MM.1S (cell line): ENCODE measurements around the gene IARS1.

Experiments
- DNase-seq: peaks from one replicate; pipeline ENCODE4 v3.0.0-alpha.2; 2015
- H2AFZ ChIP-seq: fragments of 300-600 bp; sonication (generic); 2 replicates; pipeline ENCODE4 v1.6.0; 2016; ENCODE audit warnings: antibody characterized with exemption, low read length
- H3F3A ChIP-seq: fragments of 300-600 bp; sonication (generic); 2 replicates; pipeline ENCODE4 v1.6.1; 2016; ENCODE audit warnings: mild to moderate bottlenecking, antibody characterized with exemption, low read length, moderate library complexity, mixed read lengths; ENCODE audit not compliant: insufficient read depth
- H3K27ac ChIP-seq: fragments of 300-600 bp; sonication (generic); 2 replicates; pipeline ENCODE4 v1.5.1; 2016; ENCODE audit warnings: mild to moderate bottlenecking, low read length
- H3K27me3 ChIP-seq: fragments of 300-600 bp; sonication (generic); replicated peaks from 2 replicates; pipeline ENCODE4 v1.6.0; 2016; ENCODE audit warnings: low read length; ENCODE audit not compliant: insufficient read depth
- H3K36me3 ChIP-seq: fragments of 300-600 bp; sonication (generic); replicated peaks from 2 replicates; pipeline ENCODE4 v1.6.1; 2016; ENCODE audit warnings: mild to moderate bottlenecking, low read length, mixed read lengths; ENCODE audit not compliant: insufficient read depth
- H3K4me1 ChIP-seq: fragments of 300-600 bp; sonication (generic); 2 replicates; pipeline ENCODE4 v1.6.1; 2016; ENCODE audit warnings: low read length, mixed read lengths
- H3K4me2 ChIP-seq: fragments of 300-600 bp; sonication (generic); 2 replicates; pipeline ENCODE4 v1.6.0; 2016; ENCODE audit warnings: low read depth, low read length
- H3K4me3 ChIP-seq: fragments of 300-600 bp; sonication (generic); 2 replicates; pipeline ENCODE4 v1.5.1; 2016; ENCODE audit warnings: low read length, mixed read lengths
- H3K79me2 ChIP-seq: fragments of 300-600 bp; sonication (generic); 2 replicates; pipeline ENCODE4 v1.6.1; 2016; ENCODE audit warnings: mixed run types, low read length, mixed read lengths
- H3K9ac ChIP-seq: fragments of 300-600 bp; sonication (generic); 2 replicates; pipeline ENCODE4 v1.6.1; 2016; ENCODE audit warnings: low read length, mixed read lengths
- H3K9me2 ChIP-seq: fragments of 300-600 bp; sonication (generic); replicated peaks from 2 replicates; pipeline ENCODE4 v1.6.1; 2016; ENCODE audit warnings: mild to moderate bottlenecking, low read length, mixed read lengths; ENCODE audit not compliant: insufficient read depth
- H3K9me3 ChIP-seq: fragments of 300-600 bp; sonication (generic); replicated peaks from 2 replicates; pipeline ENCODE4 v1.6.1; 2016; ENCODE audit warnings: mild to moderate bottlenecking, low read length, mixed read lengths; ENCODE audit not compliant: insufficient read depth
- H4K20me1 ChIP-seq: fragments of 300-600 bp; sonication (generic); 2 replicates; pipeline ENCODE4 v1.6.1; 2016; ENCODE audit warnings: mild to moderate bottlenecking, low read length, moderate library complexity, mixed read lengths; ENCODE audit not compliant: insufficient read depth
- CTCF ChIP-seq: fragments of 300-600 bp; sonication (generic); IDR thresholded peaks from 2 replicates; pipeline ENCODE4 v1.5.1; 2016; ENCODE audit warnings: antibody characterized with exemption, low read length, mixed read lengths
- EZH2 ChIP-seq: fragments of 300-600 bp; sonication (generic); optimal IDR thresholded peaks from 2 replicates; pipeline ENCODE3; 2017; ENCODE audit warnings: low read depth, mild to moderate bottlenecking, antibody characterized with exemption, low read length, mixed read lengths
- EZH2phosphoT487 ChIP-seq: fragments of 300-600 bp; sonication (generic); IDR thresholded peaks from 2 replicates; pipeline ENCODE4 v1.6.1; 2018; ENCODE audit warnings: antibody characterized with exemption, low read length

The IARS1 gene

GRCh38 chr9:92290785-92291429 lies 2.6 kb downstream of the IARS1 start:
- Histone ChIP-seq H3K4me3 (no peak overlapping the region), H3K27me3 (no peaks in the 10 kb centered on the region), H3K4me2 (peak overlapping the region; percentile 80; the same call in 1 of the 2 replicates), H3F3A (peaks cover 12% of the 10 kb centered on the region), H3K4me1 (peaks cover 10% of the 10 kb centered on the region; the same call in 1 of the 2 replicates), H3K9ac (no peak overlapping the region), H3K79me2 (peaks cover 92% of the 10 kb centered on the region), H3K36me3 (peaks cover 10% of the 10 kb centered on the region), H2AFZ (no peak overlapping the region), H3K9me2 (no peaks in the 10 kb centered on the region), H4K20me1 (peaks cover 10% of the 10 kb centered on the region; the same call in 1 of the 2 replicates), H3K27ac (no peak overlapping the region), H3K9me3 (no peaks in the 10 kb centered on the region)
- no peak for TF ChIP-seq CTCF
- TF ChIP-seq EZH2phosphoT487, result no peak
- TF ChIP-seq EZH2, result no peak
- no peak for DNase-seq

GRCh38 chr9:92289708-92290390 lies 3.6 kb downstream of the IARS1 start:
- Histone ChIP-seq H3K9ac (no peak overlapping the region), H3K36me3 (peaks cover 14% of the 10 kb centered on the region), H3K4me2 (no peak overlapping the region), H3F3A (peaks cover 11% of the 10 kb centered on the region), H3K4me1 (peaks cover 9% of the 10 kb centered on the region; the same call in 1 of the 2 replicates), H2AFZ (no peak overlapping the region), H3K27me3 (no peaks in the 10 kb centered on the region), H3K27ac (no peak overlapping the region), H3K4me3 (no peak overlapping the region), H3K9me3 (no peaks in the 10 kb centered on the region), H3K79me2 (peaks cover 93% of the 10 kb centered on the region), H3K9me2 (no peaks in the 10 kb centered on the region), H4K20me1 (peaks cover 10% of the 10 kb centered on the region; the same call in 1 of the 2 replicates)
- DNase-seq, result no peak
- no peak for TF ChIP-seq EZH2phosphoT487

- no peak overlapping the region for H3K27ac ChIP-seq
- DNase-seq, result no peak
- no peak overlapping the region for H2AFZ ChIP-seq
- no peak overlapping the region for H3K4me2 ChIP-seq
- no peaks in the 10 kb centered on the region for H3K4me1 ChIP-seq
- H3K27me3 ChIP-seq, result no peaks in the 10 kb centered on the region
- H3K4me3 ChIP-seq, result no peak overlapping the region
- no peaks in the 10 kb centered on the region for H3K9me3 ChIP-seq
- H4K20me1 ChIP-seq, result no peaks in the 10 kb centered on the region
- no peaks in the 10 kb centered on the region for H3K9me2 ChIP-seq
- H3K79me2 ChIP-seq, result peaks cover 34% of the 10 kb centered on the region
- H3K9ac ChIP-seq, result no peak overlapping the region
- no peak for TF ChIP-seq CTCF
- peaks cover 32% of the 10 kb centered on the region for H3K36me3 ChIP-seq
- no peaks in the 10 kb centered on the region for H3F3A ChIP-seq
Measured at GRCh38 chr9:92279302-92279701, 14.2 kb downstream of the IARS1 start.

- H3K27me3 ChIP-seq, result no peaks in the 10 kb centered on the region
- H3K36me3 ChIP-seq, result peaks cover 35% of the 10 kb centered on the region
- no peak overlapping the region for H3K4me2 ChIP-seq
- H3K79me2 ChIP-seq, result peaks cover 24% of the 10 kb centered on the region
- H4K20me1 ChIP-seq, result no peaks in the 10 kb centered on the region
- H2AFZ ChIP-seq, result no peak overlapping the region
- H3K9me3 ChIP-seq, result no peaks in the 10 kb centered on the region
- DNase-seq, result no peak
- H3F3A ChIP-seq, result no peaks in the 10 kb centered on the region
- H3K4me3 ChIP-seq, result no peak overlapping the region
- no peaks in the 10 kb centered on the region for H3K9me2 ChIP-seq
- H3K27ac ChIP-seq, result no peak overlapping the region
- TF ChIP-seq CTCF, result no peak
- no peak for TF ChIP-seq EZH2phosphoT487
- no peak for TF ChIP-seq EZH2
- no peak overlapping the region for H3K9ac ChIP-seq
- H3K4me1 ChIP-seq, result no peaks in the 10 kb centered on the region
Measured at GRCh38 chr9:92278110-92278509, 15.4 kb downstream of the IARS1 start.
